ENCODE results near the gene PTPRZ1.

GRCh38 chr7:121960678-121961077, 87.7 kb downstream of the PTPRZ1 start:
- TF ChIP-seq POLR2A (IDR thresholded peaks at IDR 0.05; ENCODE audit: low read length), result no peak
- no peak for TF ChIP-seq GATA1 (IDR thresholded peaks at IDR 0.05; ENCODE audit: low read depth, low read length)

Measured in erythroblast (primary cell).